Measurements from ENCODE around the gene ADCY9.
"Not testable (repeated sequence)": the region's sequence is repeated elsewhere in the genome, so short reads cannot be mapped to it uniquely, and the experiment has no call there.

ADCY9 gene

DNA sequence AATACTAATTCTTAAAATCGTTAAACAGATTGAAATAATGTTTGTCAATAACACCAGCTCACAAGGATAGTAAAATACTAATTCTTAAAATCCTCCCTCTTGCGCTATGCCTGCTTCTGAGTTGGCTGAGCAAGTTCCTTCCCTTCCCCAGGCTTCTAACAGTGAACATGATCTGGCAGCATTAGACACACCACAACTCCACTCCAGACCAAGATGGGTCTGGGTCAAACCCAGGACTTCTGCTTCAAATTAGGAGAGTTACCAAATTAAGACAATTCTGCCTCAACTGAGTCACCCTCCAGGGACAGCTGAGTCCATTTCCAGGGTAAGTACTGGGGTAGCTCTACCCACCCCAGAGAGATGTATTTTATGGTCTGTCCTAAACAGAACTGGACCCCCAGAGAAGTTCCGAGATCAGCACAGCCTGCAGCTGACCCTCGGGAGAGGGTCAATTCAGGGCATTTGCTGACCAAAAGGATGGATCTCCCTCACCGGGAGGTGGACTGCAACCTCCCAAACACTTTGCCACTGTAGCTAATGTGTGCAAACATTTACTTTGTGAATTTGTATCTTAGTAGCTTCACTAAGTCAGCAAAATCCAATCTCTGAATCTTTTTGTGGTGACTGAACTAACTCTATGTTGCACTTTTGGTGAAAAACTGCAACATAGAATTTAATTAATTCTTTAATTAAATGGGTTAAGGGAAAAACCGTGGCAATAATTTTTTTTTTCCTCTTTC, 48.8 kb downstream of the ADCY9 start:
- no peak for DNase-seq (ENCODE audit: low read depth, low spot score)

GRCh38 chr16:4064950-4065352, 51.3 kb downstream of the ADCY9 start:
- DNase-seq (ENCODE audit: low read depth, low spot score) = no peak

DNA sequence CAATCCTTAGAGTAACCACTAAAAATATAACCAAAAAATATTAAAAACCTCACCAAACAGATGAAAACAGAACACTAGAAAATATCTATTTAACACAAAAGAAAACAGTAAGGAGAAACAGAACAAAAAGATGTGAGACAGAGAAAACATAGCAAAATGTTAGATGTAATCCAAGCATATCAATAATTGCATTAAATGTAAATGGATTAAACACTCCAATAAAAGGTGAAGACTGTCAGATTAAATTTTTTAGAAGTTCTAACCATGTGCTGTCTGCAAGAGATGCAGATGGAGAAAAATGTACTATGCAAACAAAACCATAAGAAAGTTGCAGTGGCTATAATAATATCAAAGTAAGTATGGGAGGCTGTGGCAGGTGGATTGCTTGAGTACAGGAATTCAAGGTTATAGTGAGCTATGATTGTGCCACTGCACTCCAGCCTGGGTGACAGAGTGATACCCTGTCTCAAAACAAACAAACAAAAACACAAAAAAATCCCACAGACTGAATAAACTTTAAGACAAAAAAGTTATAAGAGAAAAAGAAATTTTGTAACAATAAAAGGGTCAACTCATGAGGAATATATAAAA, 53.9 kb downstream of the ADCY9 start:
- DNase-seq (ENCODE audit: low read depth, low spot score) = no peak

GRCh38 chr16:4060823-4061222, 55.4 kb downstream of the ADCY9 start:
- DNase-seq (ENCODE audit: low read depth, low spot score) = no peak

DNA sequence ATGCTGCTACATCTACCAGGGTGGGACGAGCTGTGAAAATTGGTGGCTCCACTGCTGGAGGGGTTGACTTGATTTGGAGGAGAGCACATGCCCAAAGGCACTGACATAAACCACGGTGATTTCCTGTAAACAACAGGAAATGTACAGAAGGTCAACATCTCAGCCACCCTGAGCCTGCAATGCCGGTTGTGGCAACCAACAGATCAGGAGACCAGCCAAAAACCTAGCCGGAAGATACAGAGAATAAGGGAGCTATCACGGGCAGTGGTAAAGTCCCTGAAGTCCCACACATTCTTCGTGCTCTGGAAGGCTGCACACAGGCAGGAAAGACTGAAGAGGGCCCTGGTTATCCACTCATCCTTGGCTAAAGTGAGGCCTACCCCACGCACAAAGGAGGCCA, 56.2 kb downstream of the ADCY9 start:
- no peak for DNase-seq (ENCODE audit: low read depth, low spot score)

GRCh38 chr16:4058386-4058785, 57.9 kb downstream of the ADCY9 start:
- DNase-seq (ENCODE audit: low read depth, low spot score) = no peak

- DNase-seq (ENCODE audit: low read depth, low spot score) = no peak
Measured at GRCh38 chr16:4057439-4057877, 58.8 kb downstream of the ADCY9 start.

- DNase-seq (ENCODE audit: low read depth, low spot score) = no peak
Measured at GRCh38 chr16:4056161-4057105, 59.8 kb downstream of the ADCY9 start.

DNA sequence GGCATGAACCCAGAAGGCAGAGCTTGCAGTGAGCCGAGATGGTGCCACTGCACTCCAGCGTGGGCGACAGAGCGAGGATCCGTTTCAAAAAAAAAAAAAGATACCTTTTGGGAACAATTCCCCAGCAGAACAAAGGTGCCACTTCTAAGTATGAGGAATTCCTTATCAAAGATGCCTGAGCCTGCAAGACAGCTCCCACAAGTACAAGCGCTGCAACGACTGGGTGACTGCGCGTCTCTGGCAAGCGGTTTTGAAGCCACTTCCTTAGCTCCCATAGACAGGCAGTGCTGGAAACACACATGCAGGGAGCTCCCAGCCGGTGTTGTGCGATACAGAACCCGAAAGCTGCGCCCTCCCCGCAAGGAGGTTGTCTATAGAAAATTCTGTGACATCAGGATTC, 60.5 kb downstream of the ADCY9 start:
- no peak for DNase-seq (ENCODE audit: low read depth, low spot score)

DNA sequence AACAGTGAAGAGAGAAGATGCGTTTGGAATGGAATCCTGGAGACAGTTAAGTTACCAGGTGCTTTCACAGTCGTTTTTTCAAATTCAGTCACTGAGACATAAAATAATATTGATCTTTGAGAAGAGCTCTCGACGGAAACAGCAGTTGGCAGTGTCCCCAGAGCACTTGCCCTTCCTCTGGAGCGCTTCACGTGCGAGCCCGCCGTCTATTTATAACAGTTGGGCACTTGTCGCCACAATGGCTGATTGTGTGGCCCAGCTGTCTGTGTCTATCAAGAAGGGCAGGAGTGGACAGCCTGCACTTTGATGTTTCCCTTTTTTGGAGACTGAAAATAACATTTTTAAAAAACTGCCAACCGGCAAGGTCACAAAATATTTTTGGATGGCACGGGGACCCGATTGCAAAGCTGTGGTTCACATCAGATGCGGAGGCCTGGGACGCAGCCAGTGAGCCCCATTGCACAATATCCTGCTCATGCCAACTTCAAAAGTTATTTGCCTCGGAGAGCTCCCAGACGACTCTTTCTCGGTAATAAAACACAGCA, 62.9 kb downstream of the ADCY9 start:
- DNase-seq (ENCODE audit: low read depth, low spot score) = no peak

- DNase-seq (ENCODE audit: low read depth, low spot score) = no peak
Measured at GRCh38 chr16:4052801-4053293, 63.4 kb downstream of the ADCY9 start.

DNA sequence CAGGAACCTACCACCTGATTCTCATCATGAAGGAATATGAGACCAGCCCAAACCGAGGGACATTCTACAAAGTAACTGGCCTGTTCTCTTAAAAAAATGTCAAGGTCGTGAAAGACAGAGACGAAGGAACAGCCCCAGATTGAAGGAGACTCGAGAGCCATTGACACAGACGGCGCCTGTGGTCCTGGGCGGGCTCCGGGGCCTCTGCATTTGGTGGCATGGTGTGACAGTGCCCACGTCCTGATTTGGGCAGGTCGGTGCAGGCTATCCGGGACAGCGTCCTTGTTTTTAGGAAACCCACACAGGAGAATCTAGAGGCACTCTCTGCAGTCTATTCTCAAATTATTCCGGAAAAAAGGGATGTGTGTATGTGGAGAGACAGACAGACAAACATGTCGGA, 64.1 kb downstream of the ADCY9 start:
- DNase-seq (ENCODE audit: low read depth, low spot score) = no peak

- DNase-seq (ENCODE audit: low read depth, low spot score) = no peak
Measured at GRCh38 chr16:4051591-4051990, 64.7 kb downstream of the ADCY9 start.

- no peak for DNase-seq (ENCODE audit: low read depth, low spot score)
Measured at GRCh38 chr16:4049031-4049430, 67.2 kb downstream of the ADCY9 start.

GRCh38 chr16:4048481-4048880, 67.8 kb downstream of the ADCY9 start:
- DNase-seq (ENCODE audit: low read depth, low spot score) = no peak

DNA sequence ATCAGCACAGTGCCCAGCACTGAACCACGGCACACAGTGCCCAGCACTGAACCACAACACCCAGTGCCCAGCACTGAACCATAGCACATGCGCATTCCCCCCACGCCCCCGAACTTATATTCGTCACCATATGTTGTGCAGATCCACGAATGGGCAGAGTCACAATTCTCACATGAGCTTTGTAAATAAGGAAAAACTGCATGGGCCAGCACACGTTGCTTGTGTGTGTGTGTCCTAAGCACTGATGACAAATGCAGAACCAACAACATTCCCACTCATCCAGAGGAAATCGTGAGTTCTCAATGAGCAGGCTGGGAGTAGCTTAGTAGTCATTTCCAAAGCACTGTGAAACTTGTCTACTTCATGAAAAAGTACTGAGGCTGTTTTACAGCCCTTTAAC, 70.0 kb downstream of the ADCY9 start:
- no peak for DNase-seq (ENCODE audit: low read depth, low spot score)

DNA sequence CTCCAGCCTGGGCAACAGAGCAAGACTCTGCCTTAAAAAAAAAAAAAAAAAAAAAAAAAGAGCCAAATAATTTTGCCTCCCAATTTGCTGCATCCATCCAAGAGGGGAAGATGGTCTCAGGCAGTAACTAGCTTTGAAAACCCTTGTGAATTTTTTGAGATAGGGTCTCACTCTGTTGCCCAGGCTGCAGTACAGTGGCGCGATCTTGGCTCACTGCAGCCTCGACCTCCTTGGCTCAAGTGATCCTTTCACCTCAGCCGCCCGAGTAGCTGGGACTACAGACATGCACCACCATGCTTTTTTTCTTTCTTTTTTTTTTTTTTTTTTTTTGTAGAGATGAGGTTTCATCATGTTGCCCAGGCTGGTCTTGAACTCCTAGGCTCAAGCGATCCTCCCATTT, 70.7 kb downstream of the ADCY9 start:
- DNase-seq (ENCODE audit: low read depth, low spot score) = not testable (repeated sequence)

GRCh38 chr16:4042581-4042980, 73.7 kb downstream of the ADCY9 start:
- no peak for DNase-seq (ENCODE audit: low read depth, low spot score)

- no peak for DNase-seq (ENCODE audit: low read depth, low spot score)
Measured at GRCh38 chr16:4038448-4038847, 77.8 kb downstream of the ADCY9 start.

DNA sequence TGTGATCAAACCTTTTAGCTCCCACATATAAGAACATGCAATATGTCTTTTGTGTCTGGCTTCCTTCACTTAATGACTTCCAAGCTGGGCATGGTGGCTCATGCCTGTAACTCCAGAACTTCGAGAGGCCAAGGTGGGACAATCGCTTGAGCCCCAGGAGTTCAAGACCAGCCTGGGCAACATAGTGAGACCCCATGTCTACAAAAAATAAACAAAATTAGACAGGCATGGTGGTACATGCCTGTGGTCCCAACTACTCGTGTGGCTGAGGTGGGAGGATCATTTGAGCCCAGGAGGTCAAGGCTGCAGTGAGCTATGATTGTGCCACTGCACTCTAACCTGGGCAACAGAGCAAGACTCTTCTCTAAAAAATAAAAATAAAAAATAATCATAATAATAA, 79.3 kb downstream of the ADCY9 start:
- DNase-seq (ENCODE audit: low read depth, low spot score) = not testable (repeated sequence)

- DNase-seq (ENCODE audit: low read depth, low spot score) = no peak
Measured at GRCh38 chr16:4034963-4035362, 81.3 kb downstream of the ADCY9 start.

DNA sequence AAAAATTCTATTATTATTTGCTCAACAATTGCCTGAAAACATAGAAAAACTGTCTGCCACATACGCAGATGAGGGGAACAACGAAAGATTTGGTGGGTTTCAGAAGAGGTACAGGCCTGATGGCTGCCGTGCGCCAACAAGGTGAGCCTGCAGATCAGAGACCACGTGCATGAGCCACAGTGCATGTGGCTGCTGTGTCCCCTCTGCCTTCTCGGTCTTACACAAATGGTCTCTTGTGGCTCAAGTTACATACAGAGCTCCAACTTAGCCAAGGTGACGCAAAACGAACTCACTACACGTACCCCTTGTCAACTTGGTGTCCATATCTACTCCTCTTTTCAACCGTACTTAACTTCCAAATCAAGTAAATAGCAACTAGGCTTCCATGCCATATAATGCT, 82.3 kb downstream of the ADCY9 start:
- no peak for DNase-seq (ENCODE audit: low read depth, low spot score)

Data from ELF-1 (cell line).